COLO829 (cell line): ENCODE results near the gene ASB5.
"Not testable (repeated sequence)": the region's sequence is repeated elsewhere in the genome, so short reads cannot be mapped to it uniquely, and the experiment has no call there.

ENCODE experiments used
- DNase-seq: peaks from one replicate; pipeline ENCODE4 v3.0.0; 2012; ENCODE audit warnings: low spot score

ASB5 gene

DNA sequence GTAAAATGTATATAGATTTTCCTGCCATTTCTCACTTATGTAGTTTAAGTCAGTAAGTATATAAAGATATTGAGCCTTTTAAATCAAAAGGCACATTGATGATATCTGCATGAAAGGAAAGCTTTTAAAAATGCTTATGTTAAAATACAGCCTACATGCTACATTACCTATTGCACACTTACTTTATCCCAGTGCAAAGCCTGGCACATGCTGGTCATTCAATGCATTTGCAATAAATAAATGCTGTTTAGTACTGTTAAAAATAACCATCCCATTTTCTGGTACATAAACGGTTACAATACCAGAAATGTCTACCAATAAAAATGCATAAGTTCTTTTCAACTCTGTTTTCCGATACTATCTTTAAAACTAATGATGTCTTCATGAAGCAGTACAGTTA is 51.5 kb downstream of the ASB5 start:
- no peak for DNase-seq

DNA sequence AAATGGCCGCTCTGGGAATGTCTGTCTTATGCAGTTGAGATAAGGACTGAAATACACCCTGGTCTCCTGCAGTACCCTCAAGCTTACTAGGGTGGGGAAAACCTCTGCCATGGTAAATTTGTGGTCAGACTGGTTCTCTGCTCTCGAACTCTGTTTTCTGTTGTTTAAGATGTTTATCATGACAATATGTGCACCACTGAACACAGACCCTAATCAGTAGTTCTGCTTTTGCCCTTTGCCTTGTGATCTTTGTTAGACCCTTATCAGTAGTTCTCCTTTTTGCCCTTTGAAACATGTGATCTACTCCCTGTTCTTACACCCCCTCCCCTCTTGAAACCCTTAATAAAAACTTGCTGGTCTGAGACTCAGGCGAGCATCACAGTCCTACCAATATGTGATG is 56.7 kb downstream of the ASB5 start:
- not testable (repeated sequence) for DNase-seq

- no peak for DNase-seq
Measured at GRCh38 chr4:176210579-176211296, 58.3 kb downstream of the ASB5 start.

- no peak for DNase-seq
Measured at GRCh38 chr4:176210101-176210500, 58.9 kb downstream of the ASB5 start.

DNA sequence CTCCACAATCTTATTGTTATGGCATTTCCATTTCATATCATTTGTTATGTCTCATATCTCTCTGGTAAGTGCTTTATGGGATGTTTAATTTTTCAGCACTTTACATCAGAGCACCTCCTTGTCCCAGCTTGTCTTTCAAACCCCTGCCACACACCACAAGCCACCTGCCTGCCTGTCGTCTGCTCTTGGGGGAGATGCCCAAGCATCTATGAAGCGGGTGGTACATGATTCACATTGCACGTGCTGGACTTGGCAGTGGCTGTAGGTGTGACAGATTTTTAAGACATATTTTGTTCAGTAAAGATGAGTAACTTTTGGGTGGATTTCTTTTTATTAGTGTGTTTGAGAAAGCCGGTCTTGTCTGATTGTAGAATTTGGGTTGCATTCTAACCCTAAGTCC is 59.5 kb downstream of the ASB5 start:
- no peak for DNase-seq

DNA sequence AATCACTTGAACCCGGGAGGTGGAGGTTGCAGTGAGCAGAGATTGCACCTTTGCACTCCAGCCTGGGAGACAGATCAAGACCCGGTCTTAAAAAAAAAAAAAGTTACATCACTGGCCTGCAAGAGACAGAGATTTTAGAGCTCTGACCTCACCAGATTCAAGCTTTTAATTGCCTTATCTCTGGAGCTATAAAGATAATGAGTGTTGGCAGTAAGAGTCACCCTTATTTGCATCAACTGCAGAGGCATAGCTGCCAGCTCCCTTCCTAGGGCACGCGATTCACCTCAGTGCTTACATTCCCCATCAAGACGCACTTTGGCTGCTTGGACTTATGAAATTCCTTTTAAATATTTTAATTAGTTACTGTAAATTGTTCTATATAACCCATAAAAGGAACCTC is 61.2 kb downstream of the ASB5 start:
- DNase-seq = no peak

DNA sequence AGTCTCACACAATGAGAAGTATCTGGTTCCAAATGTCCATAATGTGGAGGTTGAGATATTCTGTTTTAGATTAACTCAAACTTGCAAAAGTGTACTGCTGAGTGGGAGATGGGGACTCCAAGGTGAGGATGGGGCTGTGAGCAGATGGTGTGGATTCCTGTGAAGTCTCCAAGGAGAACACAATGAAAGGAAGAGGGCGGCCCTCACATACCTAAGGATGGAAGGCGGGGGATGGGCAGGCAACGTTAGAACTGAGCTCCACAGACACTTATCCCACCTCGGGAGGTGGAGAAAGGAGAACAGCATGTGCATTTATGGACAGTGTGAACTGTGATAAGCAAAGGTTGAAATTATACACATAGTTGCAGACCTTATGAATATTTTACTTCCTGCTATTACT is 63.7 kb downstream of the ASB5 start:
- DNase-seq = no peak

DNA sequence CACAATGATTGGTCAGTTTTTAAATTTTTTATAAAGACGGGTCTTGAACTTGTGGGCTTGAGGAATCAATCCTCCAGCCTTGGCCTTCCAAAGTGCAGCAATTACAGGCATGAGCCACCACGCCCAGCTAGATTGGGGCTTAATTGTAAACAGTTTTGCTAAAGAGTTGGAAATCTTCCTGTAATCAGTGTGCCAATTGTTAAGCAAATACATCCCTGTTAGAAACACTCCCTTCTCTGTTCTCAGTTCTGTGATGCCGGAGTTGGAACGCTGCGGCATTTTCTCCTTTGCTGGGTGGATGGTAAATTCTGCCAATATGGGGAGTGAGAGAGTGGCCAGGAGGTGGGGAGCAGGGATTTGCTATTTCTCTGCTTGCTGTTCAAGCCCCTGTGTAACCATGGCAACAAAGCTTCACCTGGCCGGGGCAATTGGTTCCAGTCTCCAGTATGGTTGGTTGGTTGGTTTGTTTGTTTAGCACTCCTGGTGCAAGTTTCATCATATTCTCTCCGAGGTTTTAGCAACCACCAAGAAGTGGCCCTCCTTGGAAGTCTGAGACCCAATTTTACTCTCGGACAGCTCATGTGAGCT is 70.6 kb downstream of the ASB5 start:
- DNase-seq = no peak

- DNase-seq = peak; percentile 94
Measured at GRCh38 chr4:176195184-176195978, 73.6 kb downstream of the ASB5 start, which contains the start of gene SPATA4. Gene SPATA4 (minus strand): TSS chr4:176195585. CDS start chr4:176195562, 23 bp downstream.

GRCh38 chr4:176193938-176194337 is 75.1 kb downstream of the ASB5 start:
- DNase-seq = no peak

GRCh38 chr4:176193126-176193525 is 75.9 kb downstream of the ASB5 start:
- no peak for DNase-seq

DNA sequence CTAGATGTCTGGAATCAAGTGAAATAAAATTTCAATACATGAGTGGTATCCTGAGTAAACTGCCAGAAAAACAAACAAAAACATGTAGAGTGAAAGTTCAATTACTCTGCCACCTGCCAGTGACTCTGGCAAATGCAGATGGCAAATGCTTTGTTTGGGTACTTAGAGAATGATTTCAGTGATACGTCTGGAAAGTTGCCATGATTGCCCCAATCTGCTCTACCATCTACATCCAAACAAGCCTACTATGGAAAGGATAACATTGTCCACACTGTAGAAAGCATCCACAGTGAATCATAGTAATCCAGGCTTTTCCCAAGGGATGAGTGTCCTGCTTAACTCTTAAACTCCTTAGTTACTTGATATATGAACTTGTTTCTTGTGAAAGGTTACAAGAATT is 77.0 kb downstream of the ASB5 start:
- no peak for DNase-seq

- no peak for DNase-seq
Measured at GRCh38 chr4:176189891-176190795, 78.9 kb downstream of the ASB5 start.

DNA sequence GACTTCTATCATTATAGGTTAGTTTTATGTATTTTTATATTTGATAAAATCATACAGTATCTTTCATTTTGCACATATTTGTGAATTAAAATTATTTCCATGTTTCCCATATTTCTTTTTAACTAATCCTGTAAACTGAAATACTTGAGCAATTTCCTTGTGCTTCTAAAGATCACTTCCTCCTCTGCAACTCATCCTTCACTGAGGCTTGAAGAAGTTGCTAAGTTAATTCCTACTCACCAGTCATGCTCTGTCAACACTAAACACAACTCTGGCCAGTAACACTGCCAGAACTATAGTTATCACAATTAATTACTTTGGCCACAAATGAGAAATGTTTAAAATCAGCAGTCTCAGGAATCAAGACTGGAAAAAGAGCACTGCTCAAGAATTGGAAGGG is 80.4 kb downstream of the ASB5 start:
- no peak for DNase-seq

DNA sequence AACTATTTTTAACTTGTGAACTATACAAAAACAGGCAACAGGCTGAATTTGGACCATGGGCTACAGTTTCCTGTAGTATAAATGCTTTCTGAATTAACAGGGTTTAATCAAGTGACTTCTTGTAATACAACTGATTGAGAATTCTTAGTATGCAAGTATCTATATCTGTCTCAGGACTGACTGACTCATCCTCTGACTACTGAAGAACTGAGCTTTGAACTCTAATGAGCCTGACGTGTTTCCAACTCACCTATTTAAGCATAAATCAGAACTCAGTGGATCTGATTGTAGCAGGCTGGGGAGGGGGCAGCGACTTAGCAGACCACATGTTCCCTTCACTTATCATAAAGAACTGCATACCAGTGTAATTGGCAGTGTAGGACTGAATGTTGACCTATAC is 81.4 kb downstream of the ASB5 start:
- no peak for DNase-seq

DNA sequence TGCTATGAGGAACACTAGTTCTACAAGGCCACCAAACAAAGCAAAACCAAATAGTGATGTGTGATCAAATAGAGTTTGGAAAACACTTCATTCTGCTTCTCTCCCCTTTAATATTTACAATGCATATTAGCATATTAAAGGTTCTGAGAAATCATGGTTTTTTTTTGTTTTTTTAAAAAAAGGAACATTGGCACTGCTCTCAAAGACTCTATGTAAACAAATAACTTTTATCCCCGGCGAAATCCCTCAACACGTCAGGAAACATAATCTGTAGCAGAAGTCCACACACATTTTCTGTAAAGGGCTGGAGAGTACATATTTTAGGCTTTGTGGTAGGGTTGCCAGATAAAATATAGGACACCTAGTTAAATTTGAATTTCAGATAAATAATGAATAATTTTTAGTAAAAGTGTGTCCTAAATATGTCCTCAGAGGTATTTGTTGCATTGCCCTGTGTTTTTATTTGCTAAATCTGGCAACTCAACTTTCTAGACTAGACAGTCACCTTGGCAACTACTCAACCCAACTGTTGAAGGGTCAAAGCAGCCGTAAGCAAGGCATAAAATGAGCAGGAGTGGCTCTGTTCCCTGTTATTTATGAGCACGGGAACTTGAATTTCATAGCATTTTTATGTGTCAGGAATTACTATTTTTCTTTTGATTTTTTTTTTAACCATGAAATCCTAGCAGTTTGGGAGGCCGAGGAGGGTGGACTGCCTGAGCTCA is 82.2 kb downstream of the ASB5 start:
- no peak for DNase-seq

DNA sequence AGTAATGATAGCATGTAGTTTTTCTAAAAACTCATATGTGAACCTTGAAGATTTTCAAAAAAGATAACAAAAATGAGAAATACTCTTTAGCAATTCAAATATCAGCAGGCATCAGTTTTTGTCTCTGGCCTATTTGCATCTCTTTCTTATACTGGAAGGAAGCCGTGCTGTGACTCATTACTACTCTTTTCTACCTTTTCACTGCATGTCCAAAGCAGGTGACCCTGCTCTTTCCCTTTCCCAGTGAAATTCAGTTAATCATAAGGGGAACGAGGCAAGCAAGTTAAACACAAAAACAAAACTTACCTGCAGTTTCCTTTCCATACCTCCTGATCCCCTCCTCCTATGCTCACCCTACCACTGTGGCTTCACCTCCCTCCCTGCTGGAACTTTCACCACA is 83.0 kb downstream of the ASB5 start:
- no peak for DNase-seq

GRCh38 chr4:176185051-176185450 is 84.0 kb downstream of the ASB5 start:
- DNase-seq = no peak
